Measurements from ENCODE around the gene DPP9.

DPP9 gene

DNA sequence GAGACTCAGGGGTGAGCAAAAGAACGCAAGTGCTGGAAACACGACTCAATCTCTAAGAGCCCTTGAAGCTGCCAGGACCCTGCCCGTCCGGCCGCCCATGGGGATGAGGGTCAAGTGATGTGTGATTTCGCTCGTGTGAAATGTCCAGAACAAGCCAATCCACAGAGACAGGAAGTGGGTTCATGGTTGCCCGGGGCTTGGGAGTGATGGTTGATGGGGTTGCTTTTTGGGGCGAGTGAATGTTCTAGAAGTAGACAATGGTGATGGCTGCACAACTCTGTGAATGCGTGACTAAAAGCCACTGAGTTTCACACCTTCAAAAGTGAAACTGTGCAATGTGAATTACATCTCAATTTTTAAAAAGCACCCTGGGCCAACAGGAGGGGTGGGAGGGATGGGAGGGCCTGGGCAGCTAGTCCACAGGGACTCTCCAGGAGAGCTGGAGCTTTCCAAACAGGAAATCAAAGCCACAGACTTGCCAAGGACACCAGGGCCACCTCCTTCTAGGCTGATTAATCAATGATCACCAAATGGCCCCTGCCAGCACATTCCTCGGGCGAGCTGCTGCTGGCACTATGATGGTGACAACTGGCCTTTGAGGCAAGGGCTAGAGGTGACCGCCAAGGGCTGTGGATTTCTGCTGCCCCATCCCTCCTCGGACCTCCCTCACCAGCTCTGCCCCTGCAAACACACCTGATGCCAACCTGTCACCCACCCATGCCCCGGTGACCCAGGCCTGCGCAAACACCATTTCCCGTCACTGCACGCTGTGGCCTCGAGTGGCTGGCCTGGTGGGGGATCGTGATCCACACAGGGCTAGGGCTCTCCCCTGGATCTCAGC, 14.0 kb downstream of the DPP9 start:
- DNase-seq (ENCODE audit: low spot score), result no peak

DNA sequence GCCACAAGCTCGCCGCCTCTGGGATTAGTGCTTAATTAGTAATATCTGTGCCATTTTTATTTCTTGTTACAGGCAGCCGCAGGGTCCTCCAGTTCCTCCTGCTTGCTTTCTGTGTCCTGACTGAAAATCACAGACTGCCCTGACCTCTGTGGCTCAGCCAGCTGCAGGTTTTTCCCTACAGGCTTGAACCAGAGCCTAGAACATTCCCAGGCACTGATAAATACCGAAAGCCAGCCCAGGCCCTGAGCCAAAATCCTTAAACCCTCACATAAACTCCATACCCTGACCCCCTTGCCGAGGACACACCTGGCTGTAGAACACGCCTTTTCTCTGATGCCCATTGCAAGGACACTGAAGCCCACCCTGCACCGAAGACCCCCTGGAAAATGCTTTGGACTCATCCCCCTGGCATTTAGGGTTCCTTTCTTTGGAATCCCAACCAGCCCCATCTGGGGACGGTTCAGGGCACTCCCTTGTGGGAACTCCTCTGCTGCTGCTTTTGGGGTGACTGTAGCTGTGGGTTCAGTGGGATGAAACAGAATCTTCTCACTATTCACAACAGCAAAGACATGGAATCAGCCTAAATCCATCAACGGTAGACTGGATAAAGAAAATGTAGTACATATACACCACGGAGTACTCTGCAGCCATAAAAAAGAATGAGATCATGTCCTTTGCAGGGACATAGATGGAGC, 15.5 kb downstream of the DPP9 start:
- DNase-seq (ENCODE audit: low spot score), result no peak

DNA sequence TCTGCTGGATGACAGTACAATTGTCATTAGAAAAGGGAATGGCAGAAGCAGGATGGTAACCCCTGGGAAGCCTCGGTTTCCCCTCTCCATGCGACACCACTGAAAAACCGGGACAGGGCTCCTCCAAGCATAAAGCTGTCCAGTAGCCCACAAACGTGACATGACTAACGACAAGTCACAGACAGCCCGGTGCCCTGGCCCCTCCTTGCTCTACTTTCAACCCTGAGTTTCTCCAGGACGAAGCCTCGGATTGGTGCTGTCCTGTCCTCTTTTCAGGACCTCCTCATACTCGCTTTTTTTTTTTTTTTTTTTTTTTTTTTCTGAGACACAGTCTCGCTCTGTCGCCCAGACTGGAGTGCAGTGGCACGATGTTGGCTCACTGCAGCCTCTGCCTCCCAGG, 16.3 kb downstream of the DPP9 start:
- DNase-seq (ENCODE audit: low spot score), result no peak

DNA sequence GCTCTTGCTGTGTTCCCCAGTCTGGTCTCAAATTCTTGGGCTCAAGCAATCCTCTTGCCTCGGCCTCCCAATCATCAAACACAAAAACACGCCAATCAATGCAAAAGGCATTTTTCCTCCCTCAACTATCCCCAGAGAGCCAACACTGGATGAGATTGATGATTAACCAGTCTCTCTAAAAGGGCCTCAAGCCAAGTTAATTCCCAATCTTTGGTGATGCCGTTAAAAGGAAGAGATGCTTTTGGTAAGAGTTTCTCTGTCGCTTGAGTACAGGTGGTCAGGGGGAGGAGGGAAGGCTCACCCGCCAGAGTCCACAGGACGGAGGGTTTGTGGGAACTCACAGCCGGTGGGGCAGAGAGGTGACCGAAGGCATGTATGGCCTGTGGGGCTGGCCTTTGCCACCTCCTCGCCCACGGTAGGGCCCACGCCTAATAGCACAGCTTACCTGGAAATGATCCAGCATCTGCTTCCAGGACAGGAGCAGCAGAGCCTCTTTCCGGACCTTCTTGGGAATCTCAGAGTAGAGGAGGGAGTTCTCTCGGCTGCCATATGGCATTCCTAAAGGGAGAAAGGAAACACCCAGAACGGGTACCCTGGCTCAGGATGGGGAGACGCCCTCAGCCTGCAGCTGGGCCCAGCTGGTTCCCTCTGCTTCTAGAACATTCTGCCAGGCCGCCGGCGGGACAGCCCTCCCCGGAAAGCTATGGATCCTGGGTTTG, 18.1 kb downstream of the DPP9 start:
- no peak for DNase-seq (ENCODE audit: low spot score)

DNA sequence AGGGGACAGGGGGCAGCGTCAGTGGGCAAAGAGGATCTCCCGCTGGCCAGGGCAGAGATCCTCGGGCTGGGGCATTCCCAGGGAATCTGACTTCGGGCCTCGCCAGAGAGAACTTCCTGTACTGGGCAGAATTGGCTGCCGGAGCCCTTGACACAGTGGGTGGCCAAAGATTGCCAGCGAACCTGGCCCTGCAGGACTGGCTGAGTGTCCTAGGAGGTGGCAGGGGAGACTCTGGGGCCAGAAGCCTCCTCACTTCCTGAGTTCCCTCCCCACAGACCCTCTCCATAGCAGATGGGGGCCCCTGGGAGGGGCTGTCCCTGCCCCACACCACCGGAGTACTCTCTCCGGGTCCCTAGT, 19.3 kb downstream of the DPP9 start:
- DNase-seq (ENCODE audit: low spot score), result peak; percentile 75

DNA sequence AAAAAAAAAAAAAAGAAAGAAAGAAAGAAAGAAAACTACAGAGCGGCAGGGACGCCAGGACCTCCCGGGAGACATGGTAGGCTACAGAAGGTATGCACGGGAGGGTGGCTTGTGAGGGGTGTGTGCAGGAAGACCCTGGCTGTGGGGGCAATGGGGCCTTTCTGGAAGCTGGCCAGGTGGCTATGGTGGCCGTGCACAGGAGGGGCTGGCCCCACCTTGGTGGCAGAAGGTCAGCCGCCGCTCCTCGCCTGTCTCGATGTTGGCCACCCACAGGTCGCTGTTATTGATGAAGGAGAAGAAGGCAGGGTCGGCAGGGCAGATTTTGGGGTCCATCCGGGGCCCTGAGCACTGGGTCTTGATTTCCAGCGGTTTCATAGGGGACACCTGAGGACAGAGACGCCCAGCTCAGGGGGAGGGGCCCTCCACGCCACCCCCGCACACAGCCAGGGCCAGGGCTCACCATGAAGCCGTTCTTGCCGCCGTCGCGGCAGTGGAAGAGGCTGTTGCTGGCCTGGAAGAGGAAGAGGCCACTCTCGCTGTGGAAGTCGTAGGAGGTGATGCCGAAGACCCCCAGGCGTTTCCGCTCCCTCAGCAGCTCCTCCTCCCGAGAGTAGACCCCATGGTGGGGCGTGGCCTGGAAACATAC, 19.8 kb downstream of the DPP9 start:
- DNase-seq (ENCODE audit: low spot score), result no peak

DNA sequence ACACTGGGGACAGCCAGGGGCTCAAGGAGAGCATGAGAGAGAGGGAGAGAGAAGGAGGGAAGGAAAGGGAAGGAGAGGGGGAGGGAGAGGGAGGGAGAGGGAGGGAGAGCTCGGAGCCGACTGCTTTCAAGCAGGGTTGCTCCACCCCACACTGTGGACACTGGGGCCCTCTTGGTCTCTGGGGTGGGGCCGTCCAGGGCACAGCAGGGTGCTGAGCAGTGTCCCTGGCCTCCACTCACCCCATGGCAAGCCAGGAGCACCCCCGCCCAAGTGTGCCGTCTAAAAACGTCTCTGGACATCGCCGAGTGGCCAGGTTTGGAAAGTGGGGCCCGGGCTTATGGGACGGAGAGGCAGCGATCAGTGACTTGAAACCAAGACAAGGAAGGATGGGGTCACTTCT, 20.9 kb downstream of the DPP9 start:
- DNase-seq (ENCODE audit: low spot score), result no peak

DNA sequence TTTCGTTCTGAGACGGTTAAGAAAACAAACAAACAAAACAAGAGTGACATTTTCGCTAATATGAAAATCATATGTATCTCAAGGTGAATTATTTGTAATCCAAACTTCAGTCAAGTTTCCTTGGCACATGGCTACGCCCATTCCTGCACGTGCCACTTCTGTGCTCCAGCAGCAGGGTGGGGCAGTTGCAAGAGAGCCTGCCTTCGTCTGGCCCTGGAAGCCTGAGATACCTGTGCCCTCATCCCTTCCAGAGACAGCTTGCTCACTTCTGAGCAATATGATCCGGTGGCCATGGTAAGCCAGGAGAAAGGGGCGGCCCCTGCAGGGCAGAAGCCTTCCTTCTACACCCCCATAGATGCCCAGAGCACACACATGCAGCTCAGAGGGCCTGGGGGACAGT, 22.1 kb downstream of the DPP9 start:
- DNase-seq (ENCODE audit: low spot score), result no peak

DNA sequence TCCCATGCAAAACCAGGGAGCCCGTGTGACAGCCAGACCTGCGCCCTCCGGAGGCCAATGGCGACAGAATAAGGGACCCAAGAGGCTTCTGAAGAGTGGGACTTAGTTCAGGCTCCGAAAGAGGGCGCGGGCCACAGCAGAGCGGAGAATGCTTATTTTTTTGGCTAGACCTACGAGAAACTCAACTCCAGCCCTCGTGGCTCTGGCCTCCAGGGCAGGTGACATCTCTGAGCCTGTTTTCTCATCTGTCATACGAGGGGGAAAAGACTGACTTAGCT, 23.0 kb downstream of the DPP9 start:
- DNase-seq (ENCODE audit: low spot score), result no peak

DNA sequence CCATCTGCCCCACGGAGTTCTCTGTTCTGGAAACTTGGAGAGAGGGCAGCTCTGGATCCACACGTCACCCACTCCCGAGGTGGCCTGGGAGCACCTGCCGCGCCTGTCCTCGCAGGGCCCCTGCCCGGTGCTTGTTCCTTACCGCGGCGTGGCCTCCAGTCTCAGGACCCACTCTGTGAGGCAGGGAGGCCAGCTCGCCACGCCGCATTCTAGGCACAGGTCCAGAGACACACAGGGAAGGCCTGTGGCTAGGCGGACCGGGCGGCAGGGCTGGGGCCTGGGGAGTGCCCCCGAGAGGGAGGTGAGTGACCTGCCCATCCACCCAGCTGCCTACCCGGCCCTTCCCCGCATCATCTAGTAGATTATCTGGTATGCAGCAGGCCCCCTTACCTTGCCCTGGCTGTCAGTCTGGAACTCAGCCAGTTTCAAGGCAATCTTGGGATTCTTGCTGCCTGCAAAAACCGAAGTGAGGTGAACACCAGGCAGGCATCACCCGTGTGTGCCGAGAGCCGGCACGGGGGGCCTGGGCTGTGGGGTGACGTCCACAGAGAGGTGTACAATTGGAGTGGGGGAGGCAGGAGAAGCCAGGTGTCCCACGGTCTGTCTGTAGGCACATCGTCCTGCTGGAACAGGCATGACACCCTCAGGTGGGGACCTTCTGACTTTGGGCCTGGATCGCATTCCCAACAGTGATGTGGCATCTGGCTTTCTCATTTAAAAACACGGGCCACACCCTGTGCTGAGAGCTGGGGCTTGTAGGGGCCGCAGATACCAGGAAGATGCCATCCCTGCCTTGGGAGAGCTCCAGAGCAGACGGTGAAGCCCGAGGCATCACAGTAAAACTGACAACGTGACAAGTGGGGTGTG, 23.6 kb downstream of the DPP9 start:
- no peak for DNase-seq (ENCODE audit: low spot score)

DNA sequence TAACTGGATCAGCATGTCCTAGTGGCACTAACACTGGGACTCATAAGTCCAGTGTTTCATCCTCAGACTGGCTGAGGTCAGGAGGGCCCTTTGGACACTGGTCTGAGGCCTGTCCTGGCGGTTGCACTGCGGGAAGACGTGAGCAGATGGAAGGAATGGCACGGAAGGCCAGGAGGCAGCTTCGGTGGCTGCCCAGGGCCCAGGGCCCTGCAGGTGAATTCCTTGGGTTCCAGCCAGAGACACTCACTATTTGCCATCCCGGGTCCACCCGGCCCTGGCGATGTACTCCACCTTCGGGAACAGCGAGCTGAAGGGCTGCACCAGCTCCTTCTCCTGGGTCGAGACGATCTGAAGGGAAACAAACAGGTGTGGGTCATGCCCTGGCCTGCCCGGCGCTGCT, 26.3 kb downstream of the DPP9 start:
- peak; percentile 84 for DNase-seq (ENCODE audit: low spot score)

DNA sequence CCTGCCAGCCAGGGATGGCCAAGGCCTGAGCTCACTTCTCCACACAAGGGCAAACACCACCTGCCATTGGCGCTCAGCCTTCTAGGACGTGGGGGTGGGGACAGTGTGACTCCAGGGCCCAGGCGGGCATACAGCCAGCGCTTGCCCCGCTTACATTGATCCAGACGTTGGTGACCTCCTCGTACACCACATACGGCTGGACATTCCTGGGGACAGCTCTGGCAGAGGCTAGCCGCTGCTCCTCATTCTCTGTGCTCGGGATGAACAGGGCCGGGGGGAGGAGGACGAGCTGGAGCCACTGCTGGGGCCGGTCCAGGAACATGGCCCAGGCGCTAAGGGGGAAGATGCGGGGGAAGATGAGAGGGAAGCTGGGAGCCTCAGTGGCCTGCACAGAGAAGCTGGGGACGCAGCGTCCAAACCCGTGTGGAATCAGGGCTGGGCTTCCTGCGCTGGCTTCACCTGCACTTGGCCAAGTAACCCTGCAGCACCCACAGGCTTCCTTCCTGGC, 28.4 kb downstream of the DPP9 start:
- peak; percentile 62 for DNase-seq (ENCODE audit: low spot score)

DNA sequence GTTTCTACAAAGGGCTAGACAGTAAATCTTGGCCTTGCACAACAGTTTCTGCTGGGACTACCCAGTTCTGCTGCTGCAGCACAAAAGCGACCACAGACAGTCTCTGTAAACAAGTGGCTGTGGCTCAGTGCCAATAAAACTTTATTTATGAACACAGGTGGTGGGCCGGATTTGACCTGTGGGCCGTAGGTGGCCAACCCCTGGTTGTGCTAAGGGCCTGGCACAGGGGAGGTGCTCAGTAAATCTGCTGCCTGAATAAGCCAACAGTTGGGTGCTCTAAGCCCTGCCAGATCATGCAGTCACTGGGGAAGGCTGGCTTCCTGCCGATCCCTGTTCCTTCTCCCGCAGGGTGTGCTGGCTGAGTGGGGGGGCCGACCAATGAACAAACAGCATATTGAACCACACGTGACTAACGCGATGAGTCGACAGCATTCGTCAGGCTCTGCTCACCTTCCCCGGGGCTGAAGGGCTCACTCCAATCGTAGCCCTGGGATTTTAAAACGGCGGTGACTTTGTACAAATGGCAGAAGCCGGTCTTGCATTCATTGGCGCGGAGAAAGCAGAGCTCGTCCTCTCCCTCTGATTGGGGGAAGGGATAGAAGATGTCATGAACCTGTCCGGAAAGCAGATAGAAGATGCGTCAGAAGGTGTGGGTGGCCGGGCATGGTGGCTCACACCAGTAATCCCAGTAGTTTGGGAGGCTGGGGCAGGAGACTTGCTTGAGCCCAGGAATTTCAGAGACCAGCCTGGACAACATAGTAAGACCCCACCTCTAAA, 29.2 kb downstream of the DPP9 start:
- peak; percentile 94 for DNase-seq (ENCODE audit: low spot score)

DNA sequence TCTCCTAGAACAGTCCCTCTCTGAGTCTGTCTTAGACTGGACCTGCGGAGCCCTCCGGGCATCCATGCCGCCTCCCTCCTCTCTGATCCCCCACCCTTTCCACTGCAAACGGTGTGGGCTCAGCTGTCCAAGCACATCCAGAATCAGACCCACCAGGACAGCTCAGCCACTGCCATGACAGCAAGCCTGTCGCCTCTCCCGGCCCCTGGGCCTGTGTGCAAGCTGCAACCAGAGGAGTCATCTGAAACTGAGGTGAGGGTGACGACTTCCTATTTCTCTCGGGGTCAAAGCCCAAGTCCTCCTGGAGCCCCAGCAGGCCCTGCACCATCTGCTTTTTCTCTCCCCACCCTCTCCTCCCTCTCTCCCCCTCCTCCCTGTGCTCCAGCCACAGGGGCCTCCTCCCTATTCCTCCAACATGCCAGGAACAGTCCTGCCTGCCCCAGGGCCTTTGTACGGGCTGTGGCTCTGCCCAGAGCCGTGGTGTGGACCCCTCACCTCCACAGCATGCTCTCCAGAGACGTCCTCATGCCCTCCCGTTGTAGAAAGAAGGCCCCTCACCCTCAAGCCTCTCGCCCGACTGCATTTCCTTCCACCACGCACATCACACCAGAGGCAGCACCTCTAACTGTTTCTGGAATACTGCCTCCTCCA, 30.0 kb downstream of the DPP9 start:
- DNase-seq (ENCODE audit: low spot score), result no peak

DNA sequence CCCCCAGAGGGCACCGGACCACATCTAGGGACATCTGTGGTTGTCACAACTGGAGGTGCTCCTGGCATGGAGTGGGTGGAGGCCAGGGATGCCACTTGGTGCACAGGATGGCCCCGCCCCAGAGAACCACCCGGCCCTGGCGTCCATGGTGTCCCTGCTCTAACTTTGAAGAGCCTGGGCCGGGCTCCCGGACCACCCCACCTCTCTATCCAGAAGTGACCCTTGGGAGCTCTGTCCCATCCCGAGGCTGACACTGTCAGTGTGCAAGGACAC, 30.6 kb downstream of the DPP9 start:
- DNase-seq (ENCODE audit: low spot score), result no peak

DNA sequence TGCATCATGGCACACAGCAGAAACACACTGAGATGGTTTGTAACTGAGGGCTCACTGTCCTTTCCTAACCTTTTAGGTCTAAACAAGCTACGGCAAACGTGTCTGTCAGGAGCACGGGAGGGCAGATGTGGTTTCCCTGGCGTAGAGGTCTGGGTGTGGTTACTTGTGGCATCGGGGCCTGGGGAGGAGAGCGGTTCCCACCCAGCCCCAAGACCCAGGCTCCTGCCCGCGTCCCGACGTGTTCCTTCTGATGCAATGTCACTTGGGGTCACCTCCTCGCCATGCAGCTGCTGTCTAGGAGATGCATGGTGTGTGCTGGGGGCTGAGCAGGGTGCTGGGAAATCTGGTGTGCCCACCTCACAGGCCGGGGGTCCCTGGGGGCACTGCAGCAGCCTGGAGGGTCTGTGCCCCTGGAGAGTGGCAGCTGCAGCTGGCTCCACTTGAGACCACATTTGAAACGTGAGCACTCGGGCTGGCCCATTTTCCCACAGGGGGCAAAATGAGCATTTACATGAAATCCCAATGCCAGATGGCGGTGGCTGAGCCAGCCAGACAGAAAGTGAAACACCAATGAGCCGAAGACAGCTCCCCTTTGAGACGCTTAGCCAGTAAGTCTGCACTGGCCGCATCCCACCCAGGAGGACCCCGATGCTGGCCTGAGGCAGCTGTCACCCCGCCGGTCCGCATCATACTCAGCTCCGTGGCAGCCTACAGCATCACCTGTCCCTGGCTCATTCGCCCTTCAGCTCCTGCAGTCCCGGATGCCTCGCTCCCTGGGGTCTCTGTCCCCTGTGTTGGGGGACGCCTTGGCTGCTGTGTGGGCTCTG, 31.2 kb downstream of the DPP9 start:
- DNase-seq (ENCODE audit: low spot score), result no peak

DNA sequence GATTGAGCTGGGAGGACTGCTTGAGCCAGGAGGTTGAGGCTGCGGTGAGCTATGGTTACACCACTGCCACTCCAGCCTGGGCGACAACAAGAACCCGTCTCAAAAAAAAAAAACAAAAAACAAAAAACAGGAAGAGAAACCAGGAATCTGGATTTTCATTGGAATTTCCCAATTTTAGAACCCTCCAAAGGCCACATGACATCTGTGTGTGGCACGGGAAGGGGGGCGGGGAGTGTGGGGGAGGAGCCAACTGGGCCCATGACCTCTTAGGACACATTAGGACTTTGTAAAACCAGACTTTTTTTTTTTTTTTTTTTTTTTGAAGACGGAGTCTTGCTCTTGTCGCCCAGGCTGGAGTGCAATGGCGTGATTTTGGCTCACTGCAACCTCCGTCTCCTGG, 32.3 kb downstream of the DPP9 start:
- no peak for DNase-seq (ENCODE audit: low spot score)

DNA sequence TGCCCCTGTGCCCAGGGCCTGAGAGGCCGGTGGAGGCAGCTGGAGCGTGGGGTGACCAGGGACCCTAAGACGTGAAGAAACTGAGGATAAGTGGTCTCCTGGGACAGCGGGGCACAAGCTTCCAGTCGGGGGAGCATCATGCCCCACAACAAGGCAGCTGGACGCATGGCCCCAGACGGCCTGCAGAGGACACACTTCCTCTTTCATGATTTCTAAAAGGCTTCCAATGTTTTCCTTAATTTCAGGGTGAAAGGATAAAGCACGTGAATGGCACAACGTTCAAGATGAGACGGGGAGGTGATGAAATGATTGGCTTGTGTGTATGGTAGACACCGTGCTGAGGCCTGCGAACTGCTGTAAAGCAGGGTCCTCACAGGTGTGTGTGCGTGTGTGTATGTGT, 33.3 kb downstream of the DPP9 start:
- DNase-seq (ENCODE audit: low spot score), result no peak

DNA sequence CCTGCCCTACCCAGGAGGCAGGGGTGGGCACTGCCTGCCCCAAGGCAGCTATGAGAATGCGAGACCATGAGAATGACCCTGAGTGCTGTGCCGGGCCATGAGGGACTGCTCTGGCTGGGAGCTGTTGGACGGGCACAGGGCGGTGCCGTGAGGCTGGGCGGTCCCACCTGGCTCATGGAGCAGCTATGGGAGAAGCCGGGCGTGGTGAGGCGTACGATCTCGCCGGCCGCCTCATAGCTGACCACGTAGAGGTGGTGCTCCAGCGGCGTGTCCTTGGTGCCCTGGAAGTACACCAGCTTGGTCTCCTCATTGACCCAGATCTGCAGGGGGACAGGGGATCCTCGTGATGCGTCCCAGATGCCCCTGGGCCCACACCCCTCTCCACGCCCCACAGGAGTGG, 34.2 kb downstream of the DPP9 start:
- DNase-seq (ENCODE audit: low spot score), result no peak

DNA sequence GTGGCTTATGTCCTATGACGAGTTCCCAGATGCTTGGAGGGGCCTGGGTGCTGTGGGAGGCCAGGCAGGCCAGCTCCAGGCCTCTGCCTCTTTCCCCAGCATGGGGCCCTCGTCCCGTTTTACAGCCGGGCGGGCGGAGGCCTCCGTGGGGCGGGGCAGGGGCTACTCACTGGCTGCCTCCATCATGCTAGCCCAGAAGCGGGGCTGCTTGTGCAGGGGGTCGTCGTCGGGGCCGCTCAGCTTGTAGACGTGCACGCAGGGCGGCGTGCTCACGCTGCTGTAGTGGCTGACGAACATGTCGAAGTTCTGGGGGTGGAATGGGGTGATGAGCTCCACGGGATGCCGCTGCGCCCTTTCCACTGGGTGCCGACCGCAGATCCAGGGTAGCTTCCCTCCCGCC, 35.1 kb downstream of the DPP9 start:
- DNase-seq (ENCODE audit: low spot score), result no peak
